Body of pancreas (tissue), 4 donors: ENCODE data around the gene PRUNE2.

ENCODE experiments used
- CTCF ChIP-seq, 7 experiments: fragments of 450-650 bp in 4 of 7; fragments of 200-600 bp in 3 of 7; sonication (generic) in 3 of 7; IDR thresholded peaks; one replicate each; pipeline ENCODE4 v1.5.1; 2016 to 2019; ENCODE audit warnings: antibody characterized with exemption in 7 of 7
- POLR2A ChIP-seq, 3 donors: fragments of 450-650 bp; IDR thresholded peaks; one replicate each; pipeline ENCODE4 v1.6.1; 2016; ENCODE audit warnings: antibody characterized with exemption in 3 of 3, mild to moderate bottlenecking in 2 of 3

DNA sequence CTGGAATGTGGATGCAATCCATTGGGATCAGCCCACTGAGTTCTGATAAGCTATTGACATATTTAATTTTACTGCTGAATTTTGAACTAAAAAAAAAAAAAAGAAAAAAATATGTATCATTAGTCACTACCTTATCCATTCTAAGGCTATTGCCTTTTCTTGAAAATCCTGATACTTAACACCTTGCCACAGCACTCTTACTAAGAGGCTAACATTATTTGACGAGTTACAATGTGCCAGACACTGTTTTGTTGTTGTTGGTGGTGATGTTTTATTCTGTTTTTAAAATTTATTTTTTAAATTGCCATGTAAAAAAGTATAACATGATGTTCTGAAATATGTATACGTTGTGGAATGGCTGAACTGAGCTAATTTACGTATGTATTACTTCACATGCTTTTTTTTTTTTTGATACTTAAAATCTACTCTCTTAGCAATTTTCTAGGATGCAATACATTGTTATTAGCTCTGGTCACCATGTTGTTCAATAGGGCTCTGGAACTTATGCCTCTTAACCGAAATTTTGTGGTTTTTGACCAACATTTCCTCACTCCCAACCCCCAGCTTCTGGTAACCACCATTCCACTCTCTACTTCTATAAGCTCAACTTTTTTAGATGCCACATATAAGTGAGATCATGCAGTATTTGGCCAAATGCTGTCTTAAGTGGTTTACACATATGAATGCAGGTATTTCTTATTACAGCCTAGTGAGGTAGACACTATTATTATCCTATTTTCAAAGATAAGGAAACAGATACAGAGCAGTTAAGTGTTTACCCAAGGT, 276.5 kb downstream of the PRUNE2 start:
- TF ChIP-seq CTCF (IDR thresholded peaks at IDR 0.05) (no peak), POLR2A (IDR thresholded peaks at IDR 0.05) (no peak)
